Measurements from ENCODE around the gene PRKD2.

DNA sequence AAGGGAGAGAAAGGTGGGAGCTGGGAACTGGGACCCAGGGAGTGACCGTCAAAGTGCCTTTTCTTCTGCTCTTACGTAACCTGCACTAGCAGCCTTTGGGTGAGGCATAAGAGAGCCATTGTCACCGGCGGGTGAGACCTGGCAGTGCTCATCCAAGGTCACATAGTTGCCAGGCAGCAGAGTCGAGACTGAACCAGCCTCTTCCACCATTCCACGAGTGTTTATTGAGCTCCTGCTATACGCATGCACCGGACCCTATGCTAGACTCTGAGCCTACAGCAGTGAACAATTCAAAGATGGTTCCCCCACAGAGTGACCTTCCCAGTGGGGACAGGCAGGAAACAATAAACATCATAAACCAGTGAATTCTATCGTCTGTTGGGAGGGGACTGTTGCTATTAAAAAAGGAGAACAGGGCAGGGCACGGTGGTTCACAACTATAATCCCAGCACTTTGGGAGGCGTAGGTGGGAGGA is 47.9 kb upstream of the PRKD2 start:
- TF ChIP-seq, protein P1, sequence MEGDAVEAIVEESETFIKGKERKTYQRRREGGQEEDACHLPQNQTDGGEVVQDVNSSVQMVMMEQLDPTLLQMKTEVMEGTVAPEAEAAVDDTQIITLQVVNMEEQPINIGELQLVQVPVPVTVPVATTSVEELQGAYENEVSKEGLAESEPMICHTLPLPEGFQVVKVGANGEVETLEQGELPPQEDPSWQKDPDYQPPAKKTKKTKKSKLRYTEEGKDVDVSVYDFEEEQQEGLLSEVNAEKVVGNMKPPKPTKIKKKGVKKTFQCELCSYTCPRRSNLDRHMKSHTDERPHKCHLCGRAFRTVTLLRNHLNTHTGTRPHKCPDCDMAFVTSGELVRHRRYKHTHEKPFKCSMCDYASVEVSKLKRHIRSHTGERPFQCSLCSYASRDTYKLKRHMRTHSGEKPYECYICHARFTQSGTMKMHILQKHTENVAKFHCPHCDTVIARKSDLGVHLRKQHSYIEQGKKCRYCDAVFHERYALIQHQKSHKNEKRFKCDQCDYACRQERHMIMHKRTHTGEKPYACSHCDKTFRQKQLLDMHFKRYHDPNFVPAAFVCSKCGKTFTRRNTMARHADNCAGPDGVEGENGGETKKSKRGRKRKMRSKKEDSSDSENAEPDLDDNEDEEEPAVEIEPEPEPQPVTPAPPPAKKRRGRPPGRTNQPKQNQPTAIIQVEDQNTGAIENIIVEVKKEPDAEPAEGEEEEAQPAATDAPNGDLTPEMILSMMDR (conservative IDR thresholded peaks at IDR 0.05): no peak
- no peak for TF ChIP-seq EZH2 (IDR thresholded peaks at IDR 0.05; ENCODE audit: low read depth)
